ENCODE measurements around the gene PPM1K. TPM values are rescaled to one million over a fixed set of nuclear protein-coding genes. Genes with fewer than 3 reads are reported as not detected.

PPM1K gene
- polyA plus RNA-seq, 2 of the 4 experiments (the other 2 are of a cell fraction): 0.85 to 2.4 TPM

- ChIA-PET POLR2A (no interaction called here), CTCF (no interaction called here)
- DNase-seq (ENCODE audit: low read depth in 1 of 2, low spot score in 1 of 2) (no peak), ATAC-seq (no peak), FAIRE-seq (no peak)
- no peaks in the 10 kb centered on the region for H3K9me3 ChIP-seq
- 58% methylated on average over 2 of the region's 2 CpGs for WGBS (ENCODE audit: missing lambda C conversion rate)
- no peak overlapping the region for H3K4me3 ChIP-seq
- H3K27ac ChIP-seq: no peak overlapping the region
- H3K4me1 ChIP-seq: no peaks in the 10 kb centered on the region
- no peak overlapping the region for H3K4me2 ChIP-seq
- TF ChIP-seq BCL3 (IDR thresholded peaks at IDR 0.05): no peak
- no peak for TF ChIP-seq EHMT2 (IDR thresholded peaks at IDR 0.05; ENCODE audit: low read depth)
- no peak for TF ChIP-seq CBX8 (IDR thresholded peaks at IDR 0.05)
- no peak for TF ChIP-seq CTCF (IDR thresholded peaks at IDR 0.05)
- TF ChIP-seq HDAC2 (IDR thresholded peaks at IDR 0.05): no peak
- no peak for TF ChIP-seq MAFK (IDR thresholded peaks at IDR 0.05; ENCODE audit: partially characterized antibody)
- TF ChIP-seq ZSCAN20 (CRISPR knock-in tag; IDR thresholded peaks at IDR 0.05): no peak
Observed at GRCh38 chr4:88246600-88246999, 37.8 kb downstream of the PPM1K start.

GRCh38 chr4:88244816-88245579 is 39.4 kb downstream of the PPM1K start:
- H3K4me2 ChIP-seq: no peak overlapping the region
- ATAC-seq (no peak), FAIRE-seq (no peak), DNase-seq (ENCODE audit: low read depth in 1 of 2, low spot score in 1 of 2) (no peak)
- POLR2A ChIA-PET: no interaction called here
- no peaks in the 10 kb centered on the region for H3K9me3 ChIP-seq
- no peaks in the 10 kb centered on the region for H3K4me1 ChIP-seq
- H3K27ac ChIP-seq: no peak overlapping the region
- 72% methylated on average over 11 of the region's 17 CpGs for WGBS (ENCODE audit: missing lambda C conversion rate)
- no peak overlapping the region for H3K4me3 ChIP-seq
- CTCF ChIA-PET: no interaction called here
- no peak for TF ChIP-seq HEYL (CRISPR knock-in tag; IDR thresholded peaks at IDR 0.05)
- TF ChIP-seq ATOH8 (CRISPR knock-in tag; IDR thresholded peaks at IDR 0.05; ENCODE audit: low read depth): no peak
- TF ChIP-seq MAX (IDR thresholded peaks at IDR 0.05): no peak
- TF ChIP-seq FOSB (CRISPR knock-in tag; IDR thresholded peaks at IDR 0.05): no peak
- TF ChIP-seq CTCF (IDR thresholded peaks at IDR 0.05): no peak
- no peak for TF ChIP-seq ESRRA (IDR thresholded peaks at IDR 0.05; ENCODE audit: borderline replicate concordance, low read length)
- TF ChIP-seq NPAS2 (CRISPR knock-in tag; IDR thresholded peaks at IDR 0.05; ENCODE audit: borderline replicate concordance): no peak
- TF ChIP-seq REST (IDR thresholded peaks at IDR 0.05): no peak
- no peak for TF ChIP-seq BHLHE40 (IDR thresholded peaks at IDR 0.05; ENCODE audit: low read depth, low read length)
- TF ChIP-seq CEBPB (IDR thresholded peaks at IDR 0.05): no peak
- TF ChIP-seq PBX3 (IDR thresholded peaks at IDR 0.05): no peak
- TF ChIP-seq POLR2AphosphoS2 (conservative IDR thresholded peaks at IDR 0.05; ENCODE audit: low read length): no peak
- no peak for TF ChIP-seq KDM5A (IDR thresholded peaks at IDR 0.05)
- no peak for TF ChIP-seq HOXA7 (CRISPR knock-in tag; IDR thresholded peaks at IDR 0.05)
- TF ChIP-seq SMC3 (IDR thresholded peaks at IDR 0.05): no peak
- TF ChIP-seq EHF (CRISPR knock-in tag; IDR thresholded peaks at IDR 0.05): no peak
- no peak for TF ChIP-seq E2F6 (IDR thresholded peaks at IDR 0.05; ENCODE audit: borderline replicate concordance, low read depth)
- no peak for TF ChIP-seq ZFP36 (IDR thresholded peaks at IDR 0.05; ENCODE audit: borderline replicate concordance, partially characterized antibody)
- TF ChIP-seq RNF2 (IDR thresholded peaks at IDR 0.05; ENCODE audit: borderline replicate concordance, low read depth): no peak
